Measurements from ENCODE around the gene SPPL2C.

DNA sequence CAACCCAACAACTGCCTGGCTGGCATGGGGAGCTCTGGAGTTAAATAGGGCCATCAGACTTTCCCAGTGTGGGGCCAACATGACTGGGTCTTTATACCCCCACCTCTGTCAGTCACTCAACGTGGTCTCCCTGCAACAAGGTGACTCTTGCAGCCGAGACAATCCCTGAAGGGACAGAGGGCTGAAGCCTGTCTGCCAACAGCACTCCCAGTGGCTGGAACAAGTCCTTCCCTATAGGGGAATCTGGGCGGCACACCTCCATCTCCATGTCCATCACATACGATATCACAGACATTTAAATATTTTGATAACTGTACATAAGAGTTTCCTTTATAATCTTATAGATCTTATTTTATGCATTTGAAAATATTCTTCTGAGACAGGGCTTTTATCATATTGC is 44.9 kb downstream of the SPPL2C start:
- no peak for TF ChIP-seq POLR2AphosphoS5 (IDR thresholded peaks at IDR 0.05)
- TF ChIP-seq, protein P1, sequence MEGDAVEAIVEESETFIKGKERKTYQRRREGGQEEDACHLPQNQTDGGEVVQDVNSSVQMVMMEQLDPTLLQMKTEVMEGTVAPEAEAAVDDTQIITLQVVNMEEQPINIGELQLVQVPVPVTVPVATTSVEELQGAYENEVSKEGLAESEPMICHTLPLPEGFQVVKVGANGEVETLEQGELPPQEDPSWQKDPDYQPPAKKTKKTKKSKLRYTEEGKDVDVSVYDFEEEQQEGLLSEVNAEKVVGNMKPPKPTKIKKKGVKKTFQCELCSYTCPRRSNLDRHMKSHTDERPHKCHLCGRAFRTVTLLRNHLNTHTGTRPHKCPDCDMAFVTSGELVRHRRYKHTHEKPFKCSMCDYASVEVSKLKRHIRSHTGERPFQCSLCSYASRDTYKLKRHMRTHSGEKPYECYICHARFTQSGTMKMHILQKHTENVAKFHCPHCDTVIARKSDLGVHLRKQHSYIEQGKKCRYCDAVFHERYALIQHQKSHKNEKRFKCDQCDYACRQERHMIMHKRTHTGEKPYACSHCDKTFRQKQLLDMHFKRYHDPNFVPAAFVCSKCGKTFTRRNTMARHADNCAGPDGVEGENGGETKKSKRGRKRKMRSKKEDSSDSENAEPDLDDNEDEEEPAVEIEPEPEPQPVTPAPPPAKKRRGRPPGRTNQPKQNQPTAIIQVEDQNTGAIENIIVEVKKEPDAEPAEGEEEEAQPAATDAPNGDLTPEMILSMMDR (IDR thresholded peaks at IDR 0.05), result no peak
